GM12865 (cell line): ENCODE results near the gene FARP2.

Experiments
- DNase-seq: peaks from one replicate; pipeline ENCODE4 v3.0.0; 2010; ENCODE audit warnings: low read depth
- H3K4me3 ChIP-seq: 2 replicates; pipeline ENCODE4 v1.5.1; 2011; ENCODE audit warnings: mild to moderate bottlenecking, low read depth, low read length, control low read depth
- CTCF ChIP-seq: IDR thresholded peaks from 2 replicates; pipeline ENCODE4 v1.5.1; 2011; ENCODE audit warnings: low read length, control low read depth, low read depth, inconsistent platforms; ENCODE audit not compliant: insufficient read depth; ENCODE audit errors: missing control alignments

Gene FARP2

GRCh38 chr2:241312082-241312481 is 44.0 kb upstream of the FARP2 start:
- H3K4me3 ChIP-seq, result no peak overlapping the region
- no peak for DNase-seq
- TF ChIP-seq CTCF, result no peak

GRCh38 chr2:241313543-241314095 is 42.5 kb upstream of the FARP2 start:
- no peak for TF ChIP-seq CTCF
- peak overlapping the region; percentile 92 for H3K4me3 ChIP-seq
- no peak for DNase-seq

GRCh38 chr2:241314226-241315092 is 41.6 kb upstream of the FARP2 start:
- peak overlapping the region; percentile 92 for H3K4me3 ChIP-seq
- no peak for DNase-seq
- TF ChIP-seq CTCF, result no peak

GRCh38 chr2:241315093-241315878 is 40.8 kb upstream of the FARP2 start, which contains the start of gene HDLBP:
Gene HDLBP, minus strand, starts transcription at chr2:241315672. Its CDS starts 48,803 bp downstream, at chr2:241266869.
- TF ChIP-seq CTCF, result peak; percentile 21
- H3K4me3 ChIP-seq, result peak within 1 kb of the TSS; percentile 92
- DNase-seq, result peak; percentile 100

GRCh38 chr2:241315879-241316631 is 40.0 kb upstream of the FARP2 start, which contains the start of gene SEPTIN2:
Gene SEPTIN2, plus strand, starts transcription at chr2:241315925. Its CDS starts 8,308 bp downstream, at chr2:241324233.
- H3K4me3 ChIP-seq, result peak within 1 kb of the TSS; percentile 92
- TF ChIP-seq CTCF, result no peak
- DNase-seq, result no peak

GRCh38 chr2:241316825-241317224 is 39.3 kb upstream of the FARP2 start:
- no peak for TF ChIP-seq CTCF
- DNase-seq, result no peak
- H3K4me3 ChIP-seq, result peak overlapping the region; percentile 65
